Fibroblast of lung (primary cell): Measurements from ENCODE around the gene MYCBP.

Experiments used
- EZH2 ChIP-seq: IDR thresholded peaks from 2 replicates; pipeline ENCODE4 v1.5.1; 2012; ENCODE audit warnings: low read length, control low read depth, mild to moderate bottlenecking; ENCODE audit errors: missing control alignments
- TF ChIP-seq, protein P1 (sequence below), 2 donors: IDR thresholded peaks in 1 of 2; conservative IDR thresholded peaks in 1 of 2; 1 replicate in 1 of 2; 2 replicates in 1 of 2; pipeline ENCODE4 v1.5.1; 2011 to 2012; ENCODE audit warnings: low read length in 2 of 2, control low read depth in 1 of 2, inconsistent platforms in 1 of 2, low read depth in 1 of 2, mild to moderate bottlenecking in 1 of 2

DNA sequence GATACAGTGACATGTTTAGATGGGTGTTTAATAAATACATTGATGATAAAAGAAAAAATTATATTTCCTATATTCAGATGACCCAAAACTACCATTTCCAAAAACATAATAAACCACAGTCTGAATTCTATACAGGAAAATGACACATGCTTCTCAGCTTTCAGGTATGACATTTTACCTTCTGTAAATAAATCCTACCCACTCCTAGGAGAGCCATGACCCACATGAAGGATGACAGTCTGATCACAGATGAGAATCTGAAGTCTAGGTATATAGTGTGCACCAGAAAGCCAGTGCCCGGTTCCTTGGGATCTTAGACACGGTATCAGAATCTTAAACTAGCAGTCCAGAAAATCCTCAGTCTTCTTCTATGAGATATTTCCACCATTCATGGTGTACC, 11.9 kb upstream of the MYCBP start:
- TF ChIP-seq, protein P1, sequence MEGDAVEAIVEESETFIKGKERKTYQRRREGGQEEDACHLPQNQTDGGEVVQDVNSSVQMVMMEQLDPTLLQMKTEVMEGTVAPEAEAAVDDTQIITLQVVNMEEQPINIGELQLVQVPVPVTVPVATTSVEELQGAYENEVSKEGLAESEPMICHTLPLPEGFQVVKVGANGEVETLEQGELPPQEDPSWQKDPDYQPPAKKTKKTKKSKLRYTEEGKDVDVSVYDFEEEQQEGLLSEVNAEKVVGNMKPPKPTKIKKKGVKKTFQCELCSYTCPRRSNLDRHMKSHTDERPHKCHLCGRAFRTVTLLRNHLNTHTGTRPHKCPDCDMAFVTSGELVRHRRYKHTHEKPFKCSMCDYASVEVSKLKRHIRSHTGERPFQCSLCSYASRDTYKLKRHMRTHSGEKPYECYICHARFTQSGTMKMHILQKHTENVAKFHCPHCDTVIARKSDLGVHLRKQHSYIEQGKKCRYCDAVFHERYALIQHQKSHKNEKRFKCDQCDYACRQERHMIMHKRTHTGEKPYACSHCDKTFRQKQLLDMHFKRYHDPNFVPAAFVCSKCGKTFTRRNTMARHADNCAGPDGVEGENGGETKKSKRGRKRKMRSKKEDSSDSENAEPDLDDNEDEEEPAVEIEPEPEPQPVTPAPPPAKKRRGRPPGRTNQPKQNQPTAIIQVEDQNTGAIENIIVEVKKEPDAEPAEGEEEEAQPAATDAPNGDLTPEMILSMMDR (conservative IDR thresholded peaks at IDR 0.05 in 1 of 2, IDR thresholded peaks at IDR 0.05 in 1 of 2; ENCODE audit: low read depth in 1 of 2, low read length in 2 of 2): no peak
- no peak for TF ChIP-seq EZH2
